SU-DHL-6 (cell line): Measurements from ENCODE around the gene EPHB2.

Source experiments
- H2AFZ ChIP-seq: fragments of 200-600 bp; sonication (generic); 2 replicates; pipeline ENCODE4 v1.6.1; 2014; ENCODE audit warnings: low read depth, mild to moderate bottlenecking, moderate library complexity, mixed read lengths, antibody characterized with exemption, low read length; ENCODE audit not compliant: severe bottlenecking
- H3F3A ChIP-seq: fragments of 200-600 bp; shearing (Covaris generic); 2 replicates; pipeline ENCODE4 v1.6.0; 2016; ENCODE audit warnings: antibody characterized with exemption, mild to moderate bottlenecking; ENCODE audit not compliant: insufficient read depth
- H3K27ac ChIP-seq: fragments of 200-600 bp; sonication (generic); 2 replicates; pipeline ENCODE4 v1.5.1; 2016; ENCODE audit warnings: low read depth, mild to moderate bottlenecking, low read length, moderate library complexity, mixed read lengths
- H3K27me3 ChIP-seq: fragments of 200-600 bp; sonication (generic), shearing (Covaris generic); 2 replicates; pipeline ENCODE4 v1.6.0; 2014; ENCODE audit warnings: mild to moderate bottlenecking, low read length
- H3K36me3 ChIP-seq: fragments of 200-600 bp; sonication (generic); 2 replicates; pipeline ENCODE4 v1.6.1; 2014; ENCODE audit warnings: mild to moderate bottlenecking, low read length, mixed read lengths
- H3K4me2 ChIP-seq: fragments of 300-600, 200-600 bp; shearing (Covaris generic), sonication (generic); 2 replicates; pipeline ENCODE4 v1.6.0; 2014; ENCODE audit warnings: low read length, low read depth, mild to moderate bottlenecking; ENCODE audit not compliant: poor library complexity, severe bottlenecking
- H3K4me3 ChIP-seq: fragments of 200-600 bp; sonication (generic); 2 replicates; pipeline ENCODE4 v1.5.1; 2014; ENCODE audit warnings: antibody characterized with exemption, low read length, mild to moderate bottlenecking, mixed read lengths; ENCODE audit not compliant: insufficient read depth, poor library complexity, severe bottlenecking
- H3K79me2 ChIP-seq: fragments of 200-600 bp; sonication (generic); 2 replicates; pipeline ENCODE4 v1.6.1; 2014; ENCODE audit warnings: mild to moderate bottlenecking, low read length, moderate library complexity; ENCODE audit not compliant: insufficient read depth
- H3K9ac ChIP-seq: fragments of 200-600 bp; sonication (generic); 2 replicates; pipeline ENCODE4 v1.7.0; 2014; ENCODE audit warnings: mild to moderate bottlenecking, low read length
- H3K9me2 ChIP-seq: fragments of 200-600 bp; sonication (generic); replicated peaks from 2 replicates; pipeline ENCODE4 v1.6.1; 2014; ENCODE audit warnings: low read length; ENCODE audit not compliant: insufficient read depth
- H3K9me3 ChIP-seq: fragments of 200-600 bp; sonication (generic); 2 replicates; pipeline ENCODE4 v1.6.1; 2014; ENCODE audit warnings: low read length, mixed read lengths; ENCODE audit not compliant: insufficient read depth
- H4K20me1 ChIP-seq: fragments of 200-600 bp; sonication (generic); 2 replicates; pipeline ENCODE4 v1.6.1; 2014; ENCODE audit warnings: low read depth, mild to moderate bottlenecking, antibody characterized with exemption, low read length, moderate library complexity, mixed read lengths
- EZH2phosphoT487 ChIP-seq: fragments of 200-600 bp; sonication (generic), shearing (Covaris generic); conservative IDR thresholded peaks from 2 replicates; pipeline ENCODE4 v1.6.1; 2018; ENCODE audit warnings: mild to moderate bottlenecking, antibody characterized with exemption, low read length, moderate library complexity, mixed read lengths
- TF ChIP-seq, protein P1 (sequence below): fragments of 200-600 bp; sonication (generic); IDR thresholded peaks from one replicate; pipeline ENCODE4 v1.5.1; 2017; ENCODE audit warnings: antibody characterized with exemption, mild to moderate bottlenecking, low read length, moderate library complexity; ENCODE audit not compliant: insufficient read depth, poor library complexity, severe bottlenecking

The EPHB2 gene

GRCh38 chr1:22952694-22953056, 242.0 kb downstream of the EPHB2 start:
- no peaks in the 10 kb centered on the region for H3K27me3 ChIP-seq
- no peaks in the 10 kb centered on the region for H3K79me2 ChIP-seq
- no peak overlapping the region for H3K27ac ChIP-seq
- no peak overlapping the region for H3K4me2 ChIP-seq
- H2AFZ ChIP-seq: no peak overlapping the region
- no peak overlapping the region for H3K4me3 ChIP-seq
- no peaks in the 10 kb centered on the region for H3K9me3 ChIP-seq
- H3F3A ChIP-seq: no peaks in the 10 kb centered on the region
- H3K9ac ChIP-seq: no peak overlapping the region
- H3K9me2 ChIP-seq: no peaks in the 10 kb centered on the region
- H3K36me3 ChIP-seq: no peaks in the 10 kb centered on the region
- no peak for TF ChIP-seq EZH2phosphoT487
- TF ChIP-seq, protein P1, sequence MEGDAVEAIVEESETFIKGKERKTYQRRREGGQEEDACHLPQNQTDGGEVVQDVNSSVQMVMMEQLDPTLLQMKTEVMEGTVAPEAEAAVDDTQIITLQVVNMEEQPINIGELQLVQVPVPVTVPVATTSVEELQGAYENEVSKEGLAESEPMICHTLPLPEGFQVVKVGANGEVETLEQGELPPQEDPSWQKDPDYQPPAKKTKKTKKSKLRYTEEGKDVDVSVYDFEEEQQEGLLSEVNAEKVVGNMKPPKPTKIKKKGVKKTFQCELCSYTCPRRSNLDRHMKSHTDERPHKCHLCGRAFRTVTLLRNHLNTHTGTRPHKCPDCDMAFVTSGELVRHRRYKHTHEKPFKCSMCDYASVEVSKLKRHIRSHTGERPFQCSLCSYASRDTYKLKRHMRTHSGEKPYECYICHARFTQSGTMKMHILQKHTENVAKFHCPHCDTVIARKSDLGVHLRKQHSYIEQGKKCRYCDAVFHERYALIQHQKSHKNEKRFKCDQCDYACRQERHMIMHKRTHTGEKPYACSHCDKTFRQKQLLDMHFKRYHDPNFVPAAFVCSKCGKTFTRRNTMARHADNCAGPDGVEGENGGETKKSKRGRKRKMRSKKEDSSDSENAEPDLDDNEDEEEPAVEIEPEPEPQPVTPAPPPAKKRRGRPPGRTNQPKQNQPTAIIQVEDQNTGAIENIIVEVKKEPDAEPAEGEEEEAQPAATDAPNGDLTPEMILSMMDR: no peak
- no peaks in the 10 kb centered on the region for H4K20me1 ChIP-seq

DNA sequence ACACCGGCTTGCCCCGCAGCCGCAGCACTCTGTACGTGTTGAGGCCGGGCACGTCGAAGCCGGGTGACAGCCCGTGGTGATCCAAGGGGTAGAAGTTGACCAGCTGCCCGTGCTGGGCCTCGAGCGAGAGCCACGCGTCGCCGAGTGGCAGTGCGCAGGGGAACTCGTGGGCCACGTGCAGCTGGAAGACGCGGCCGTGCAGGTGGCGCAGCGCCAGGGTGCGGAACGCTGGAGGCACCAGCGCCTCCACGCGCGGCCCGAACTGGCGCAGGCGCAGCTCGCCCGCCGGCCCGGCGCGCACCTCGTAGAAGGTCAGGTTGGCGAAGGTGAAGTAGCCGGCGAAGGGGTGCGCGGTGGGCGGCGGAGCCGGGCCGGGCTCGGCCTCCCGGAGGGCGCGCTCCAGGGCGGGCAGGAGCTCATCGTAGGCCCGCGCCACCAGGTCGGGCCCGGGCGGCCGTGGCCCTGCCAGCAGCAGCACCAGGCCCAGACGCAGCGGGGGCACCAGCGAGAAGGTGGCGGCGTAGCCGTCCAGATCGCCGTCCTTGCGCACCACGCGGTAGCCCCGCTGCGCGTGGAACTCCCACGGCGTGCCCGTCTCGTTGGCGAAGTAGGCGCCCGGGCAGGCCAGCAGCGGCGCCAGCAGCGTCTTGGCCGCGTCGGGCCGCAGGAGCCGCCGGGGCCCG, 242.6 kb downstream of the EPHB2 start:
- Histone ChIP-seq H3K9ac (no peak overlapping the region), H3K9me2 (no peaks in the 10 kb centered on the region), H3K36me3 (no peaks in the 10 kb centered on the region), H3K9me3 (no peaks in the 10 kb centered on the region), H3F3A (no peaks in the 10 kb centered on the region), H3K4me3 (no peak overlapping the region), H3K79me2 (no peaks in the 10 kb centered on the region), H3K27ac (no peak overlapping the region), H3K4me2 (no peak overlapping the region), H3K27me3 (no peaks in the 10 kb centered on the region), H4K20me1 (no peaks in the 10 kb centered on the region), H2AFZ (no peak overlapping the region)
- TF ChIP-seq, protein P1: no peak
- no peak for TF ChIP-seq EZH2phosphoT487

DNA sequence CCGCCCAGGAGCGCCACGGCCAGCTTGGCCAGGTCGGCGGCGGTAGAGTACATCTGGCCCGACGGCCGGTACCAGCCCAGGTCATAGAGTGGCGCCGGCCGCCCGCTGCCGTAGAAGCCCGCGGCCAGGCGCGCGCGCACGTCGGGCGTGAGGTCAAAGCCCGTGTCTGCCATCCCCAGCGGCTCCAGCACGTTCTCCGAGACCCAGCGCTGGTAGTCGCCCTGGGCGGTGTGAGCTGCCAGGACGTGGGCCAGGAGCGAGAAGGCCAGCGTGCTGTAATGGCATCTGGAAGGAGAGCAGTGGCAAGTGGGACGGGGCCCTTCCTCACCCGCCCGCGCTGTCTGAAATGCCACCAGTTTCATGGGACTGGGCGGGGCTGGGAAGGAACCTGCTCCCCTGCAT, 243.1 kb downstream of the EPHB2 start:
- Histone ChIP-seq H3K79me2 (no peaks in the 10 kb centered on the region), H3K4me2 (no peak overlapping the region), H3K27ac (no peak overlapping the region), H4K20me1 (no peaks in the 10 kb centered on the region), H3K9me2 (no peaks in the 10 kb centered on the region), H2AFZ (no peak overlapping the region), H3F3A (no peaks in the 10 kb centered on the region), H3K36me3 (no peaks in the 10 kb centered on the region), H3K4me3 (no peak overlapping the region), H3K27me3 (no peaks in the 10 kb centered on the region), H3K9me3 (no peaks in the 10 kb centered on the region), H3K9ac (no peak overlapping the region)
- TF ChIP-seq, protein P1: no peak
- no peak for TF ChIP-seq EZH2phosphoT487

DNA sequence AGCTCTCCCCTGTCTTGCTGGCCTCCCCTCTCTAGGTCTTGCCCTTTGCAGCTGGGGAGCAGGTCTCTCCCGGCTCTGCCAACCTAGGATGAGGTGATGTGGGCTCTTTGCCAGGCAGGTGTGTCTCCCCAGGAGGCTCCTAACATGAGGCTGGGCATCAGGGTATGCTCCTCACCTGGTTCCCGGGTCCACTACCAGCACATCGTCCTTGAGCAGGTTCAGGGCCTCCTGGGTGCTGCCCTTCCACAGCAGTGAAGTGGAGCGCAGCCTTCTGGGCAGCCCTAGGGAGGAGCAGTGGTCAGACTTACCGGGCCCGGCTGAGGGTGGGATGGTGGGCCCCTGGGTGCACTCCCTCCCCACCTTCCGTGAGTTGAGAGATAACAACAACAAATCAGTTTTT, 244.5 kb downstream of the EPHB2 start:
- TF ChIP-seq EZH2phosphoT487: no peak
- TF ChIP-seq, protein P1: no peak
- Histone ChIP-seq H2AFZ (no peak overlapping the region), H3K9me3 (no peaks in the 10 kb centered on the region), H3F3A (no peaks in the 10 kb centered on the region), H3K4me3 (no peak overlapping the region), H3K9ac (no peak overlapping the region), H3K79me2 (no peaks in the 10 kb centered on the region), H3K36me3 (no peaks in the 10 kb centered on the region), H3K27ac (no peak overlapping the region), H4K20me1 (no peaks in the 10 kb centered on the region), H3K27me3 (no peaks in the 10 kb centered on the region), H3K9me2 (no peaks in the 10 kb centered on the region), H3K4me2 (no peak overlapping the region)
